GM23338 (cell line): Measurements from ENCODE around the gene CCDC174. TPM values are rescaled to one million over a fixed set of nuclear protein-coding genes. Genes with fewer than 3 reads are reported as not detected.

Experiments
- ATAC-seq: fragments of 200-7000 bp; cut with Tn5 transposase; 3 replicates; pipeline ENCODE4 v1.9.1; 2020
- DNase-seq: peaks from one replicate; pipeline ENCODE4 v3.0.0-alpha.2; 2015; ENCODE audit warnings: low spot score
- H2AFZ ChIP-seq: fragments of 200-600 bp; sonication (generic); 2 replicates; pipeline ENCODE4 v1.8.0; 2016; ENCODE audit warnings: antibody characterized with exemption, mild to moderate bottlenecking, moderate library complexity
- H3F3A ChIP-seq: fragments of 200-600 bp; sonication (generic); replicated peaks from 2 replicates; pipeline ENCODE4 v1.8.0; 2017; ENCODE audit warnings: antibody characterized with exemption, mixed run types, low read depth
- H3K27ac ChIP-seq: fragments of 200-600 bp; sonication (generic); 2 replicates; pipeline ENCODE4 v1.6.1; 2016; ENCODE audit warnings: low read depth
- H3K27me3 ChIP-seq: fragments of 200-600 bp; sonication (generic); 2 replicates; pipeline ENCODE4 v1.8.0; 2016; ENCODE audit warnings: mild to moderate bottlenecking, mixed run types, moderate library complexity; ENCODE audit not compliant: insufficient read depth
- H3K36me3 ChIP-seq: fragments of 200-600 bp; sonication (generic); 2 replicates; pipeline ENCODE4 v1.8.0; 2016; ENCODE audit warnings: mild to moderate bottlenecking; ENCODE audit not compliant: insufficient read depth
- H3K4me1 ChIP-seq: fragments of 200-600 bp; sonication (generic); 2 replicates; pipeline ENCODE4 v1.8.0; 2016; ENCODE audit warnings: mild to moderate bottlenecking, moderate library complexity; ENCODE audit not compliant: insufficient read depth
- H3K4me2 ChIP-seq: fragments of 200-600 bp; sonication (generic); 2 replicates; pipeline ENCODE4 v1.7.1; 2017; ENCODE audit warnings: mixed run types
- H3K4me3 ChIP-seq: fragments of 200-600 bp; sonication (generic); 2 replicates; pipeline ENCODE4 v1.6.1; 2016; ENCODE audit warnings: mixed run types
- H3K79me2 ChIP-seq: fragments of 200-600 bp; sonication (generic); replicated peaks from 2 replicates; pipeline ENCODE4 v1.8.0; 2017; ENCODE audit warnings: mild to moderate bottlenecking; ENCODE audit not compliant: insufficient read depth
- H3K9me2 ChIP-seq: fragments of 200-600 bp; sonication (generic); 2 replicates; pipeline ENCODE4 v1.8.0; 2017; ENCODE audit not compliant: insufficient read depth
- H4K20me1 ChIP-seq: fragments of 200-600 bp; sonication (generic); replicated peaks from 2 replicates; pipeline ENCODE4 v1.8.0; 2017; ENCODE audit warnings: mild to moderate bottlenecking; ENCODE audit not compliant: insufficient read depth
- H3K27ac Mint-ChIP-seq: 2 replicates; pipeline ENCODE4 v1.8.0; 2020; ENCODE audit warnings: inconsistent platforms, mild to moderate bottlenecking, moderate library complexity, mixed read lengths
- H3K27me3 Mint-ChIP-seq: 3 replicates; pipeline ENCODE4 v1.8.0; 2022; ENCODE audit warnings: low read depth, mild to moderate bottlenecking, moderate library complexity, mixed read lengths, inconsistent platforms; ENCODE audit not compliant: insufficient read depth, poor library complexity
- H3K36me3 Mint-ChIP-seq: 3 replicates; pipeline ENCODE4 v1.8.0; 2021; ENCODE audit warnings: low read depth, mild to moderate bottlenecking, inconsistent platforms, moderate library complexity, mixed read lengths
- H3K4me1 Mint-ChIP-seq: 3 replicates; pipeline ENCODE4 v1.8.0; 2020; ENCODE audit warnings: mild to moderate bottlenecking, inconsistent platforms, mixed read lengths
- H3K4me3 Mint-ChIP-seq: 3 replicates; pipeline ENCODE4 v1.8.0; 2021; ENCODE audit warnings: moderate library complexity, mild to moderate bottlenecking, inconsistent platforms, mixed read lengths
- H3K9me3 Mint-ChIP-seq: 3 replicates; pipeline ENCODE4 v1.8.0; 2020; ENCODE audit warnings: moderate library complexity, mild to moderate bottlenecking, inconsistent platforms, mixed read lengths
- CREB1 ChIP-seq: fragments of 250-450 bp; sonication (Bioruptor Pico); IDR thresholded peaks from 2 replicates; pipeline ENCODE4 v1.5.0; 2020; ENCODE audit warnings: low read depth, mild to moderate bottlenecking, moderate library complexity
- EZH2 ChIP-seq: fragments of 200-600 bp; sonication (generic); IDR thresholded peaks from one replicate; pipeline ENCODE4 v1.8.0; 2017; ENCODE audit warnings: antibody characterized with exemption, mild to moderate bottlenecking, low read depth; ENCODE audit not compliant: unreplicated experiment
- EZH2phosphoT487 ChIP-seq: fragments of 200-600 bp; sonication (generic); IDR thresholded peaks from one replicate; pipeline ENCODE4 v1.8.1; 2018; ENCODE audit warnings: antibody characterized with exemption; ENCODE audit not compliant: unreplicated experiment
- JUNB ChIP-seq: IDR thresholded peaks from one replicate; pipeline ENCODE4 v1.6.1; 2016; ENCODE audit warnings: antibody characterized with exemption; ENCODE audit not compliant: unreplicated experiment
- NANOG ChIP-seq: IDR thresholded peaks from 2 replicates; pipeline ENCODE4 v1.6.1; 2016; ENCODE audit warnings: antibody characterized with exemption, borderline replicate concordance
- POLR2AphosphoS5 ChIP-seq: IDR thresholded peaks from 2 replicates; pipeline ENCODE4 v1.6.1; 2016; ENCODE audit warnings: antibody characterized with exemption, low read depth
- STAT1 ChIP-seq: IDR thresholded peaks from one replicate; pipeline ENCODE4 v1.6.1; 2016; ENCODE audit warnings: antibody characterized with exemption; ENCODE audit not compliant: unreplicated experiment
- ZNF114 ChIP-seq: fragments of 250-450 bp; sonication (Bioruptor Pico); IDR thresholded peaks from 2 replicates; pipeline ENCODE4 v1.5.0; 2020; ENCODE audit warnings: mild to moderate bottlenecking, moderate library complexity
- ZNF331 ChIP-seq: fragments of 250-450 bp; sonication (Bioruptor Pico); IDR thresholded peaks from 2 replicates; pipeline ENCODE4 v1.5.0; 2020; ENCODE audit warnings: low read depth, mild to moderate bottlenecking, moderate library complexity
- polyA plus RNA-seq: library from polyadenylated mRNA; unstranded; fragments of >200 nt; fragmentation: Nextera tagmentation; extraction: Ambion mirVana; gene quantifications from 2 replicates; pipeline ENCODE4 v1.2.1, GENCODE V29; 2016
- total RNA-seq: library from RNA; depleted of rRNA; stranded (reverse); fragments of >200 nt; shearing (Covaris generic); gene quantifications from 2 replicates; pipeline ENCODE4 v1.2.3, GENCODE V29; 2014
- TF ChIP-seq, protein P1 (sequence below): fragments of 250-450 bp; sonication (Bioruptor Pico); IDR thresholded peaks from 2 replicates; pipeline ENCODE4 v1.5.0; 2020; ENCODE audit warnings: mild to moderate bottlenecking, moderate library complexity

CCDC174 gene
- total and polyA plus RNA-seq, 2 experiments from 2014 or later, result 11.2 to 46.3 TPM

DNA sequence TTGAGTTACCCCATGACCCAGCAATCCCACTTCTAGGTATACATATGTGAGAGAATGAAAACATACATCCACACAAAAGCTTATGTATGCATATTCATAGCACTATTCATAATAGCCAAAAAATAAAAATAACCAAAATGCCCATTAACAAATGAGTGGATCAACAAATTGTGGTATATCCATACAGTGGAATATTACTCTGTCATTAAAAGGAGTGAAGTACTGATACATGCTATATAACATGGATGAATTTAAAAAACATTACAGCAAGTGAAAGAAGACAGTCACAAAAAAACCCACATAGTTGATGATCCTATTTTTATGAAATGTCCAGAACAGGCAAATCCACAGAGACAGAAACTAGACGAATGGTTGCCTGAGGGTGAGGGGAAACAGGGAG lies 28.6 kb downstream of the CCDC174 start:
- Histone ChIP-seq H2AFZ (no peak overlapping the region), H3K4me1 (no peaks in the 10 kb centered on the region), H3K27me3 (no peaks in the 10 kb centered on the region), H3K4me3 (no peak overlapping the region), H3K4me2 (no peak overlapping the region), H3K79me2 (no peaks in the 10 kb centered on the region), H3F3A (no peaks in the 10 kb centered on the region), H3K27ac (no peak overlapping the region), H3K9me2 (no peaks in the 10 kb centered on the region), H4K20me1 (no peaks in the 10 kb centered on the region), H3K36me3 (no peaks in the 10 kb centered on the region)
- Mint-ChIP-seq H3K27ac (no peak overlapping the region), H3K27me3 (peaks cover 5% of the 10 kb centered on the region), H3K9me3 (peaks cover 15% of the 10 kb centered on the region), H3K4me3 (no peak overlapping the region), H3K36me3 (peaks cover 4% of the 10 kb centered on the region; the same call in 1 of the 3 replicates), H3K4me1 (no peaks in the 10 kb centered on the region)
- DNase-seq (no peak), ATAC-seq (no peak)
- TF ChIP-seq EZH2 (no peak), EZH2phosphoT487 (no peak)
- TF ChIP-seq, protein P1, sequence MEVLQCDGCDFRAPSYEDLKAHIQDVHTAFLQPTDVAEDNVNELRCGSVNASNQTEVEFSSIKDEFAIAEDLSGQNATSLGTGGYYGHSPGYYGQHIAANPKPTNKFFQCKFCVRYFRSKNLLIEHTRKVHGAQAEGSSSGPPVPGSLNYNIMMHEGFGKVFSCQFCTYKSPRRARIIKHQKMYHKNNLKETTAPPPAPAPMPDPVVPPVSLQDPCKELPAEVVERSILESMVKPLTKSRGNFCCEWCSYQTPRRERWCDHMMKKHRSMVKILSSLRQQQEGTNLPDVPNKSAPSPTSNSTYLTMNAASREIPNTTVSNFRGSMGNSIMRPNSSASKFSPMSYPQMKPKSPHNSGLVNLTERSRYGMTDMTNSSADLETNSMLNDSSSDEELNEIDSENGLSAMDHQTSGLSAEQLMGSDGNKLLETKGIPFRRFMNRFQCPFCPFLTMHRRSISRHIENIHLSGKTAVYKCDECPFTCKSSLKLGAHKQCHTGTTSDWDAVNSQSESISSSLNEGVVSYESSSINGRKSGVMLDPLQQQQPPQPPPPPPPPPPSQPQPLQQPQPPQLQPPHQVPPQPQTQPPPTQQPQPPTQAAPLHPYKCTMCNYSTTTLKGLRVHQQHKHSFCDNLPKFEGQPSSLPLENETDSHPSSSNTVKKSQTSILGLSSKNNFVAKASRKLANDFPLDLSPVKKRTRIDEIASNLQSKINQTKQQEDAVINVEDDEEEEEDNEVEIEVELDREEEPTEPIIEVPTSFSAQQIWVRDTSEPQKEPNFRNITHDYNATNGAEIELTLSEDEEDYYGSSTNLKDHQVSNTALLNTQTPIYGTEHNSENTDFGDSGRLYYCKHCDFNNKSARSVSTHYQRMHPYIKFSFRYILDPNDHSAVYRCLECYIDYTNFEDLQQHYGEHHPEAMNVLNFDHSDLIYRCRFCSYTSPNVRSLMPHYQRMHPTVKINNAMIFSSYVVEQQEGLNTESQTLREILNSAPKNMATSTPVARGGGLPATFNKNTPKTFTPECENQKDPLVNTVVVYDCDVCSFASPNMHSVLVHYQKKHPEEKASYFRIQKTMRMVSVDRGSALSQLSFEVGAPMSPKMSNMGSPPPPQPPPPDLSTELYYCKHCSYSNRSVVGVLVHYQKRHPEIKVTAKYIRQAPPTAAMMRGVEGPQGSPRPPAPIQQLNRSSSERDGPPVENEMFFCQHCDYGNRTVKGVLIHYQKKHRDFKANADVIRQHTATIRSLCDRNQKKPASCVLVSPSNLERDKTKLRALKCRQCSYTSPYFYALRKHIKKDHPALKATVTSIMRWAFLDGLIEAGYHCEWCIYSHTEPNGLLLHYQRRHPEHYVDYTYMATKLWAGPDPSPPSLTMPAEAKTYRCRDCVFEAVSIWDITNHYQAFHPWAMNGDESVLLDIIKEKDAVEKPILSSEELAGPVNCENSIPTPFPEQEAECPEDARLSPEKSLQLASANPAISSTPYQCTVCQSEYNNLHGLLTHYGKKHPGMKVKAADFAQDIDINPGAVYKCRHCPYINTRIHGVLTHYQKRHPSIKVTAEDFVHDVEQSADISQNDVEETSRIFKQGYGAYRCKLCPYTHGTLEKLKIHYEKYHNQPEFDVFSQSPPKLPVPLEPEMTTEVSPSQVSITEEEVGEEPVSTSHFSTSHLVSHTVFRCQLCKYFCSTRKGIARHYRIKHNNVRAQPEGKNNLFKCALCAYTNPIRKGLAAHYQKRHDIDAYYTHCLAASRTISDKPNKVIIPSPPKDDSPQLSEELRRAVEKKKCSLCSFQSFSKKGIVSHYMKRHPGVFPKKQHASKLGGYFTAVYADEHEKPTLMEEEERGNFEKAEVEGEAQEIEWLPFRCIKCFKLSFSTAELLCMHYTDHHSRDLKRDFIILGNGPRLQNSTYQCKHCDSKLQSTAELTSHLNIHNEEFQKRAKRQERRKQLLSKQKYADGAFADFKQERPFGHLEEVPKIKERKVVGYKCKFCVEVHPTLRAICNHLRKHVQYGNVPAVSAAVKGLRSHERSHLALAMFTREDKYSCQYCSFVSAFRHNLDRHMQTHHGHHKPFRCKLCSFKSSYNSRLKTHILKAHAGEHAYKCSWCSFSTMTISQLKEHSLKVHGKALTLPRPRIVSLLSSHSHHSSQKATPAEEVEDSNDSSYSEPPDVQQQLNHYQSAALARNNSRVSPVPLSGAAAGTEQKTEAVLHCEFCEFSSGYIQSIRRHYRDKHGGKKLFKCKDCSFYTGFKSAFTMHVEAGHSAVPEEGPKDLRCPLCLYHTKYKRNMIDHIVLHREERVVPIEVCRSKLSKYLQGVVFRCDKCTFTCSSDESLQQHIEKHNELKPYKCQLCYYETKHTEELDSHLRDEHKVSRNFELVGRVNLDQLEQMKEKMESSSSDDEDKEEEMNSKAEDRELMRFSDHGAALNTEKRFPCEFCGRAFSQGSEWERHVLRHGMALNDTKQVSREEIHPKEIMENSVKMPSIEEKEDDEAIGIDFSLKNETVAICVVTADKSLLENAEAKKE (CRISPR knock-in tag), result no peak

DNA sequence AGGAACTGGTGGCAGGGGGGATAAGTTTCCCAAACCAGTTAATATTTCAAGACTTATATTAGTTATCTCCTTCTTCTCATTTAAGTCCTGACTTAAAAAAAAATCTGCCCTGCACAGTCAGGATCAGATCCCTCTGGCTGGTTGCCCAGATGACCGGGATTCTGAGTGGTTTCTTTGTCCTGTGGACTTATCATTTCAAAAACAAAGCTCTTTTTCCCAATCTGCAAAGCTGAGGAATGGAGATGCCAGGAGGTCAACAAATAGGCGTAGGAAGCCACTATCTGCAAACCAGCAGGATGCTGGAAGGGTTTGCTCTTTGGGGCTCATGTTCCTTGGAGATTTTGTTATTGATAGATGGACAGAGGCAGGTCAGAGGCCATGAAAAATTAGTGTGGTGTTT lies 29.2 kb downstream of the CCDC174 start:
- peaks cover 15% of the 10 kb centered on the region for H3K9me3 Mint-ChIP-seq
- H4K20me1 ChIP-seq, result no peaks in the 10 kb centered on the region
- TF ChIP-seq NANOG, result no peak
- TF ChIP-seq ZNF114 (CRISPR knock-in tag), result no peak
- no peak for TF ChIP-seq STAT1
- no peak for TF ChIP-seq EZH2phosphoT487
- no peak for TF ChIP-seq JUNB
- no peak for TF ChIP-seq POLR2AphosphoS5
- no peak for TF ChIP-seq CREB1
- TF ChIP-seq EZH2, result no peak
- TF ChIP-seq ZNF331 (CRISPR knock-in tag), result no peak
- H3K4me1 ChIP-seq, result no peaks in the 10 kb centered on the region
- no peaks in the 10 kb centered on the region for H3K79me2 ChIP-seq
- H3K4me1 Mint-ChIP-seq, result no peaks in the 10 kb centered on the region
- H3K27me3 Mint-ChIP-seq, result peaks cover 5% of the 10 kb centered on the region
- H3K9me2 ChIP-seq, result no peaks in the 10 kb centered on the region
- DNase-seq (no peak), ATAC-seq (no peak)
- no peak overlapping the region for H3K27ac ChIP-seq
- H3K27ac Mint-ChIP-seq, result no peak overlapping the region
- no peak overlapping the region for H2AFZ ChIP-seq
- no peaks in the 10 kb centered on the region for H3K27me3 ChIP-seq
- H3K36me3 Mint-ChIP-seq, result peaks cover 4% of the 10 kb centered on the region; the same call in 1 of the 3 replicates
- H3F3A ChIP-seq, result no peaks in the 10 kb centered on the region
- H3K4me3 Mint-ChIP-seq, result no peak overlapping the region
- H3K4me2 ChIP-seq, result no peak overlapping the region
- no peaks in the 10 kb centered on the region for H3K36me3 ChIP-seq
- no peak overlapping the region for H3K4me3 ChIP-seq
